Endothelial cell of umbilical vein (primary cell): ENCODE data around the gene HK3. TPM values are rescaled to one million over a fixed set of nuclear protein-coding genes. Genes with fewer than 3 reads are reported as not detected.

Experiments used
- BruUV-seq: library from RNA; stranded (reverse); fragments of 400-500 nt; replicated peaks from 2 replicates; lab custom pipeline; 2021; lab: Mats Ljungman, UMichigan
- CTCF ChIA-PET: fragments of 300-600, 350-600 bp; sonication (Branson Sonifier 250); formaldehyde crosslinking; loops from one replicate; lab custom pipeline; 2021; ENCODE audit warnings: antibody characterized with exemption, inconsistent platforms; lab: Charles Lee
- POLR2A ChIA-PET: fragments of 300-600, 350-600 bp; sonication (Branson Sonifier 250); formaldehyde crosslinking; loops from one replicate; lab custom pipeline; 2021; ENCODE audit warnings: antibody characterized with exemption, inconsistent platforms; lab: Charles Lee
- DNase-seq: peaks from one replicate; pipeline ENCODE4 v3.0.0-alpha.2; 2011; ENCODE audit warnings: low read depth, low spot score
- FAIRE-seq: peaks from 2 replicates; lab custom pipeline; 2011; peaks lifted over from hg19 to GRCh38; lab: Jason Lieb, UNC
- H2AFZ ChIP-seq: 2 replicates; pipeline ENCODE4 v1.6.0; 2012; ENCODE audit warnings: low read depth, low read length, control low read depth, inconsistent platforms
- H3K27ac ChIP-seq: 2 replicates; pipeline ENCODE4 v1.5.1; 2011; ENCODE audit warnings: low read depth, mild to moderate bottlenecking, control low read depth, low read length, moderate library complexity; ENCODE audit not compliant: insufficient read depth
- H3K27me3 ChIP-seq, 2 experiments: 2 replicates each; pipeline versions ENCODE4 v1.6.0 to v1.6.1; 2011; ENCODE audit warnings: low read length in 2 of 2, mixed read lengths in 1 of 2; ENCODE audit not compliant: control insufficient read depth in 2 of 2, insufficient read depth in 2 of 2
- H3K36me3 ChIP-seq, 2 experiments: 2 replicates in 1 of 2; 3 replicates in 1 of 2; pipeline ENCODE4 v1.5.1; 2011; ENCODE audit warnings: low read length in 2 of 2, mild to moderate bottlenecking in 1 of 2, moderate library complexity in 1 of 2; ENCODE audit not compliant: control insufficient read depth in 2 of 2, insufficient read depth in 2 of 2; ENCODE audit errors: extremely low read depth in 1 of 2
- H3K4me1 ChIP-seq: 3 replicates; pipeline ENCODE4 v1.5.1; 2011; ENCODE audit warnings: mild to moderate bottlenecking, low read length; ENCODE audit not compliant: control insufficient read depth, insufficient read depth; ENCODE audit errors: extremely low read depth
- H3K4me2 ChIP-seq: 2 replicates; pipeline ENCODE4 v1.6.1; 2011; ENCODE audit warnings: low read length, control low read depth, mixed read lengths; ENCODE audit not compliant: insufficient read depth
- H3K4me3 ChIP-seq, 3 experiments: fragments of 200-600 bp in 1 of 3; sonication (generic), shearing (Covaris generic) in 1 of 3; replicated peaks in 1 of 3; 2 replicates each; pipeline ENCODE4 v1.5.1; 2011 to 2016; ENCODE audit warnings: control low read depth in 3 of 3, low read length in 3 of 3, mild to moderate bottlenecking in 2 of 3, inconsistent platforms in 1 of 3, low read depth in 1 of 3, moderate library complexity in 1 of 3; ENCODE audit not compliant: insufficient read depth in 1 of 3
- H3K79me2 ChIP-seq: 2 replicates; pipeline ENCODE4 v1.6.0; 2012; ENCODE audit warnings: low read length, inconsistent platforms; ENCODE audit not compliant: control insufficient read depth, insufficient read depth
- H3K9ac ChIP-seq: replicated peaks from 2 replicates; pipeline ENCODE3; 2011; ENCODE audit warnings: low read length, control low read depth; ENCODE audit not compliant: insufficient read depth; ENCODE audit errors: extremely low read depth
- H3K9me1 ChIP-seq: replicated peaks from 3 replicates; pipeline ENCODE4 v1.6.0; 2011; ENCODE audit warnings: mild to moderate bottlenecking, low read length; ENCODE audit not compliant: control insufficient read depth, insufficient read depth; ENCODE audit errors: extremely low read depth
- H3K9me3 ChIP-seq: replicated peaks from 2 replicates; pipeline ENCODE4 v1.5.1; 2012; ENCODE audit warnings: low read length, inconsistent platforms; ENCODE audit not compliant: control insufficient read depth, insufficient read depth
- H4K20me1 ChIP-seq: replicated peaks from 2 replicates; pipeline ENCODE3; 2011; ENCODE audit warnings: mild to moderate bottlenecking, low read length; ENCODE audit not compliant: control insufficient read depth, insufficient read depth; ENCODE audit errors: extremely low read depth
- CTCF ChIP-seq, 2 donors: IDR thresholded peaks; 1 replicate in 1 of 2; 2 replicates in 1 of 2; pipeline ENCODE4 v1.5.1; 2011; ENCODE audit warnings: low read length in 2 of 2, mild to moderate bottlenecking in 2 of 2, moderate library complexity in 2 of 2, control low read depth in 1 of 2, inconsistent platforms in 1 of 2, low read depth in 1 of 2; ENCODE audit not compliant: insufficient read depth in 1 of 2; ENCODE audit errors: extremely low read depth in 1 of 2
- EZH2 ChIP-seq: IDR thresholded peaks from 2 replicates; pipeline ENCODE4 v1.6.1; 2012; ENCODE audit warnings: borderline replicate concordance, low read depth, mild to moderate bottlenecking, moderate library complexity, low read length, inconsistent platforms; ENCODE audit not compliant: severe bottlenecking
- FOS ChIP-seq: IDR thresholded peaks from 2 replicates; pipeline ENCODE4 v1.6.1; 2011; ENCODE audit warnings: mild to moderate bottlenecking, low read length, moderate library complexity, borderline replicate concordance; ENCODE audit not compliant: insufficient read depth
- GATA2 ChIP-seq: IDR thresholded peaks from 2 replicates; pipeline ENCODE4 v1.7.0; 2011; ENCODE audit warnings: low read depth, mild to moderate bottlenecking, moderate library complexity, mixed read lengths, low read length; ENCODE audit not compliant: insufficient read length, insufficient read depth
- JUN ChIP-seq: IDR thresholded peaks from 2 replicates; pipeline ENCODE4 v1.6.1; 2011; ENCODE audit warnings: borderline replicate concordance, low read depth; ENCODE audit not compliant: insufficient read length, insufficient read depth
- MAX ChIP-seq: IDR thresholded peaks from 2 replicates; pipeline ENCODE4 v1.6.1; 2011; ENCODE audit not compliant: insufficient read depth, insufficient read length
- MYC ChIP-seq: IDR thresholded peaks from one replicate; pipeline ENCODE4 v1.6.1; 2011; ENCODE audit warnings: mild to moderate bottlenecking, low read depth, low read length
- POLR2A ChIP-seq: IDR thresholded peaks from 2 replicates; pipeline ENCODE4 v1.6.1; 2012; ENCODE audit warnings: low read depth, mild to moderate bottlenecking, control low read depth, low read length
- POLR2AphosphoS5 ChIP-seq: IDR thresholded peaks from 2 replicates; pipeline ENCODE4 v1.6.1; 2012; ENCODE audit warnings: low read depth, mild to moderate bottlenecking, control low read depth, low read length, moderate library complexity; ENCODE audit not compliant: insufficient read depth
- dilution Hi-C: fragments of 300-500 bp; cut with MboI; formaldehyde crosslinking; loops from one replicate; pipeline ENCODE4 v1.15.0; 2019; ENCODE audit warnings: low sequenced_read_pairs; ENCODE audit not compliant: extremely low pct_ligation_motif_present
- intact Hi-C: fragments of 100-400 bp; cut with micrococcal nuclease; formaldehyde crosslinking; loops from one replicate; pipeline ENCODE4 v1.10.0; 2022
- polyA plus RNA-seq, 4 experiments: library from polyadenylated mRNA; depleted of rRNA in 3 of 4; stranded (reverse) in 3 of 4; unstranded in 1 of 4; fragments of >200 nt; gene quantifications; 2 replicates each; pipeline versions ENCODE4 v1.2.1 to v1.2.3, GENCODE V29; 2011 to 2012; ENCODE audit warnings: missing spikeins in 1 of 4
- total RNA-seq: library from RNA; stranded (reverse); gene quantifications from 2 replicates; pipeline ENCODE4 v1.2.3, GENCODE V29; 2021

HK3 gene
- total and polyA plus RNA-seq, 2 donors (not counting 3 experiments of a cell fraction or from before 2014, with no cell fraction given) = not detected

- Histone ChIP-seq H3K4me1 (no peaks in the 10 kb centered on the region), H2AFZ (no peak overlapping the region), H3K9me1 (no peaks in the 10 kb centered on the region), H3K9me3 (no peaks in the 10 kb centered on the region), H3K27ac (no peak overlapping the region), H3K36me3 (peaks cover 24 to 43% of the 10 kb centered on the region in 2 experiments), H3K4me2 (no peak overlapping the region), H3K4me3 (no peak overlapping the region), H4K20me1 (no peaks in the 10 kb centered on the region), H3K79me2 (no peaks in the 10 kb centered on the region), H3K27me3 (no peaks in the 10 kb centered on the region), H3K9ac (no peak overlapping the region)
- FAIRE-seq (no peak), DNase-seq (no peak)
- dilution Hi-C loops (no loop called here), intact Hi-C loops (no loop called here)
- no TSS peak for BruUV-seq
- POLR2A ChIA-PET = no interaction called here
- no peak for TF ChIP-seq EZH2
- TF ChIP-seq JUN = no peak
- TF ChIP-seq MYC = no peak
- TF ChIP-seq GATA2 = no peak
- TF ChIP-seq POLR2AphosphoS5 = no peak
- TF ChIP-seq POLR2A = no peak
- TF ChIP-seq FOS = no peak
- TF ChIP-seq CTCF (IDR thresholded peaks at IDR 0.05; ENCODE audit: extremely low read depth in 1 of 2, insufficient read depth in 1 of 2, low read depth in 1 of 2, low read length in 2 of 2) = no peak
- TF ChIP-seq MAX = no peak
- CTCF ChIA-PET = interaction anchor here (1.1 kb wide), 1 partner anchor 9 kb away, joined by 3 read pairs; no protein-coding TSS in a partner anchor
Measured at GRCh38 chr5:176906796-176907195, 7.7 kb upstream of the HK3 start.
